OCI-LY1 (cell line): ENCODE measurements around the gene PDE6H.
A peak's percentile ranks its signal among the peaks of the same experiment; 100 is the strongest.

Experiments used
- H2AFZ ChIP-seq: fragments of 200-600 bp; sonication (generic), shearing (Covaris generic); 2 replicates; pipeline ENCODE4 v1.6.0; 2014; ENCODE audit warnings: antibody characterized with exemption, mild to moderate bottlenecking, low read length
- H3F3A ChIP-seq: fragments of 200-600 bp; sonication (generic), shearing (Covaris generic); 2 replicates; pipeline ENCODE4 v1.6.0; 2014; ENCODE audit warnings: mild to moderate bottlenecking, antibody characterized with exemption, low read length, moderate library complexity; ENCODE audit not compliant: insufficient read depth
- H3K27ac ChIP-seq: fragments of 200-600 bp; sonication (generic); 2 replicates; pipeline ENCODE4 v1.5.1; 2014; ENCODE audit warnings: low read length, mixed run types, mild to moderate bottlenecking, low read depth; ENCODE audit not compliant: poor library complexity, severe bottlenecking
- H3K27me3 ChIP-seq: fragments of 200-600 bp; sonication (generic); 2 replicates; pipeline ENCODE4 v1.6.0; 2014; ENCODE audit warnings: antibody characterized with exemption, mild to moderate bottlenecking, low read length, moderate library complexity; ENCODE audit not compliant: insufficient read depth
- H3K36me3 ChIP-seq: fragments of 200-600 bp; sonication (generic); 2 replicates; pipeline ENCODE4 v1.6.1; 2014; ENCODE audit warnings: mild to moderate bottlenecking, antibody characterized with exemption, low read length, moderate library complexity, mixed read lengths; ENCODE audit not compliant: insufficient read depth
- H3K4me1 ChIP-seq: fragments of 200-600 bp; sonication (generic); 2 replicates; pipeline ENCODE4 v1.5.1; 2014; ENCODE audit warnings: mild to moderate bottlenecking, low read length, moderate library complexity; ENCODE audit not compliant: insufficient read depth, severe bottlenecking
- H3K4me2 ChIP-seq: fragments of 200-600 bp; sonication (generic), shearing (Covaris generic); 2 replicates; pipeline ENCODE4 v1.6.1; 2014; ENCODE audit warnings: low read length
- H3K4me3 ChIP-seq: fragments of 200-600 bp; sonication (generic); 2 replicates; pipeline ENCODE4 v1.5.1; 2014; ENCODE audit warnings: low read length, low read depth, mild to moderate bottlenecking, mixed read lengths; ENCODE audit not compliant: poor library complexity, severe bottlenecking
- H3K79me2 ChIP-seq: fragments of 200-600 bp; shearing (Covaris generic); 2 replicates; pipeline ENCODE4 v1.6.1; 2016; ENCODE audit warnings: mixed run types, low read length, mixed read lengths; ENCODE audit not compliant: insufficient read depth
- H3K9ac ChIP-seq: fragments of 200-600 bp; sonication (generic), shearing (Covaris generic); 2 replicates; pipeline ENCODE4 v1.6.1; 2014; ENCODE audit warnings: mild to moderate bottlenecking, low read length, mixed read lengths
- H3K9me2 ChIP-seq: fragments of 200-600 bp; sonication (generic), shearing (Covaris generic); 2 replicates; pipeline ENCODE4 v1.6.1; 2014; ENCODE audit warnings: low read depth, mild to moderate bottlenecking, low read length, mixed read lengths
- H3K9me3 ChIP-seq: fragments of 200-600 bp; shearing (Covaris generic); 2 replicates; pipeline ENCODE4 v1.6.1; 2014; ENCODE audit warnings: low read length, mixed read lengths
- H4K20me1 ChIP-seq: fragments of 200-600 bp; sonication (generic), shearing (Covaris generic); 2 replicates; pipeline ENCODE4 v1.6.0; 2016; ENCODE audit warnings: mild to moderate bottlenecking, low read length; ENCODE audit not compliant: insufficient read depth
- EZH2 ChIP-seq: fragments of 200-600 bp; sonication (generic), shearing (Covaris generic); IDR thresholded peaks from 2 replicates; pipeline ENCODE4 v1.8.0; 2017; ENCODE audit warnings: borderline replicate concordance, mixed run types, mild to moderate bottlenecking, antibody characterized with exemption, low read length, moderate library complexity, mixed read lengths
- TF ChIP-seq, protein P1 (sequence below): fragments of 200-600 bp; sonication (generic), shearing (Covaris generic); IDR thresholded peaks from 2 replicates; pipeline ENCODE4 v1.5.1; 2017; ENCODE audit warnings: mild to moderate bottlenecking, antibody characterized with exemption, low read length, moderate library complexity, mixed read lengths

Gene PDE6H

DNA sequence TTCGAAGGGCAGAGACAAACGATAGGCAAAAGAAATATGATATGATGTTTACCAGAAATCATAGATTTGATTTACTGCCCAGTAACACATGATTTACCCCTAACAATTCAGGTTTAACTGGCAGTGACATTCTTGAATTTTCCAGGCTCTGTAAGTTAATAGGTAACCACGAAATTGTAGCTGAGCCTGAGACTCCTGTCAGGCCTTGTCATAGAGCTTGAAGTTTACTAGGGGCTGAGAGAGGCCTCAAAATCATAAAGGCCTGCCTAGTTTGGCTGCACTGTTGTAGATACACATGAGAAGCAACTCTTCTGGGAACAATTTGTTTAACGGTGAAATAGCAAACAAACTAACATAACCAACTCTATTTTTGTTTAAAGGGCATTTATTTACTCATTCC lies 37.8 kb upstream of the PDE6H start:
- H4K20me1 ChIP-seq = no peaks in the 10 kb centered on the region
- no peak overlapping the region for H3K4me3 ChIP-seq
- H3K27ac ChIP-seq = no peak overlapping the region
- no peaks in the 10 kb centered on the region for H3K79me2 ChIP-seq
- H3K9me2 ChIP-seq = no peaks in the 10 kb centered on the region
- no peak overlapping the region for H3K9ac ChIP-seq
- H3K4me2 ChIP-seq = no peak overlapping the region
- no peaks in the 10 kb centered on the region for H3K9me3 ChIP-seq
- H2AFZ ChIP-seq = no peak overlapping the region
- TF ChIP-seq EZH2 = no peak
- TF ChIP-seq, protein P1, sequence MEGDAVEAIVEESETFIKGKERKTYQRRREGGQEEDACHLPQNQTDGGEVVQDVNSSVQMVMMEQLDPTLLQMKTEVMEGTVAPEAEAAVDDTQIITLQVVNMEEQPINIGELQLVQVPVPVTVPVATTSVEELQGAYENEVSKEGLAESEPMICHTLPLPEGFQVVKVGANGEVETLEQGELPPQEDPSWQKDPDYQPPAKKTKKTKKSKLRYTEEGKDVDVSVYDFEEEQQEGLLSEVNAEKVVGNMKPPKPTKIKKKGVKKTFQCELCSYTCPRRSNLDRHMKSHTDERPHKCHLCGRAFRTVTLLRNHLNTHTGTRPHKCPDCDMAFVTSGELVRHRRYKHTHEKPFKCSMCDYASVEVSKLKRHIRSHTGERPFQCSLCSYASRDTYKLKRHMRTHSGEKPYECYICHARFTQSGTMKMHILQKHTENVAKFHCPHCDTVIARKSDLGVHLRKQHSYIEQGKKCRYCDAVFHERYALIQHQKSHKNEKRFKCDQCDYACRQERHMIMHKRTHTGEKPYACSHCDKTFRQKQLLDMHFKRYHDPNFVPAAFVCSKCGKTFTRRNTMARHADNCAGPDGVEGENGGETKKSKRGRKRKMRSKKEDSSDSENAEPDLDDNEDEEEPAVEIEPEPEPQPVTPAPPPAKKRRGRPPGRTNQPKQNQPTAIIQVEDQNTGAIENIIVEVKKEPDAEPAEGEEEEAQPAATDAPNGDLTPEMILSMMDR = no peak
- peaks cover 5% of the 10 kb centered on the region; the same call in 1 of the 2 replicates for H3F3A ChIP-seq
- no peaks in the 10 kb centered on the region for H3K27me3 ChIP-seq
- peaks cover 4% of the 10 kb centered on the region; the same call in 1 of the 2 replicates for H3K36me3 ChIP-seq
- H3K4me1 ChIP-seq = peaks cover 7% of the 10 kb centered on the region

DNA sequence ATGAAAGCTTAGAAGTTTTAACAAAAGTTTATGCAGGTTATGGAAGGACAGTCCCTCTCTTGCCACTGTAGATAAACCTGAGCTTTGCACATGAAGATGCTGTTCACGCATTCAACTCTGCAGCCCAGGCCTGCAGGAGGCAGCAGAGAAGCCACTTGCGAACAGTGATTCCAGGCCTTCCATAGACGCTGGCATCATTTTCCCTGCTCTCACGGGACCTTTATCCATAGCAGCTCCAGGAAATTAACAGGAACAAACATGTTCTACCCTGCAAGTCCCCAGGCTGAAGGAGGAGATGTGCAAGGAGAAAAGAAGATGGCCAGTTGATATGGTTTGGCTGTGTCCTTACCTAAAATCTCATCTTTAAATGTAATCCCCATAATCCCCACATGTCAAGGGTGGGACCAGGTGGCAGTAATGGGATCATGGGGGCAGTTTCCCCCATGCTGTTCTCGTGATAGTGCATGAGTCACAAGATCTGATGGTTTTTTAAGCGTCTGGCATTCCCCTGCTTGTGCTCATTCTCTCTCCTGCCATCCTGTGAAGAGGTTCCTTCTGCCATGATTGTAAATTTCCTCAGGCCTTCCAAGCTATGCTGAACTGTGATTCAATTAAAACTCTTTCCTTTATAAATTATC lies 36.5 kb upstream of the PDE6H start:
- Histone ChIP-seq H3K9ac (no peak overlapping the region), H2AFZ (no peak overlapping the region), H4K20me1 (no peaks in the 10 kb centered on the region), H3K9me2 (no peaks in the 10 kb centered on the region), H3K36me3 (peaks cover 15% of the 10 kb centered on the region), H3K79me2 (no peaks in the 10 kb centered on the region), H3F3A (peaks cover 5% of the 10 kb centered on the region; the same call in 1 of the 2 replicates), H3K4me1 (peaks cover 7% of the 10 kb centered on the region), H3K27me3 (no peaks in the 10 kb centered on the region), H3K27ac (no peak overlapping the region), H3K4me2 (no peak overlapping the region), H3K4me3 (no peak overlapping the region), H3K9me3 (no peaks in the 10 kb centered on the region)
- TF ChIP-seq EZH2 = no peak
- TF ChIP-seq, protein P1 = peak; percentile 38; the same call in 1 of the 2 replicates

- H3K9ac ChIP-seq = no peak overlapping the region
- TF ChIP-seq EZH2 = no peak
- TF ChIP-seq, protein P1 = no peak
These were observed 35.8 kb upstream of the PDE6H start for GRCh38 chr12:14937014-14937413.

More at GRCh38 chr12:14937014-14937413, 35.8 kb upstream of the PDE6H start:
- Histone ChIP-seq H4K20me1 (no peaks in the 10 kb centered on the region), H3K36me3 (peaks cover 22% of the 10 kb centered on the region), H3K9me2 (no peaks in the 10 kb centered on the region), H2AFZ (no peak overlapping the region), H3K9me3 (no peaks in the 10 kb centered on the region), H3K27me3 (no peaks in the 10 kb centered on the region), H3K4me1 (peaks cover 7% of the 10 kb centered on the region), H3K79me2 (no peaks in the 10 kb centered on the region), H3K27ac (no peak overlapping the region), H3K4me2 (no peak overlapping the region), H3F3A (peaks cover 7% of the 10 kb centered on the region; the same call in 1 of the 2 replicates), H3K4me3 (no peak overlapping the region)
